Mesothelial cell of epicardium (in vitro differentiated cells): Measurements from ENCODE around the gene DUOX1. TPM values are rescaled to one million over a fixed set of nuclear protein-coding genes. Genes with fewer than 3 reads are reported as not detected.
A peak's percentile ranks its signal among the peaks of the same experiment; 100 is the strongest.

Experiments used
- DNase-seq, 2 experiments: peaks; one replicate each; pipeline ENCODE4 v3.0.0; 2021; ENCODE audit warnings: low spot score in 2 of 2; ENCODE audit not compliant: unreplicated experiment in 2 of 2
- H3K27ac Mint-ChIP-seq: 2 replicates; pipeline ENCODE4 v1.8.0; 2021; ENCODE audit warnings: mixed read lengths
- H3K27me3 Mint-ChIP-seq: 2 replicates; pipeline ENCODE4 v1.8.0; 2021; ENCODE audit warnings: low read depth, mixed read lengths
- H3K36me3 Mint-ChIP-seq: 2 replicates; pipeline ENCODE4 v1.8.0; 2021; ENCODE audit warnings: mixed read lengths
- H3K4me1 Mint-ChIP-seq: 2 replicates; pipeline ENCODE4 v1.8.0; 2021; ENCODE audit warnings: mixed read lengths
- H3K4me3 Mint-ChIP-seq: 2 replicates; pipeline ENCODE4 v1.8.0; 2021; ENCODE audit warnings: mild to moderate bottlenecking, moderate library complexity, mixed read lengths
- H3K9me3 Mint-ChIP-seq: 2 replicates; pipeline ENCODE4 v1.8.0; 2021; ENCODE audit warnings: mixed read lengths
- total RNA-seq: library from RNA; stranded (reverse); gene quantifications from 3 replicates; pipeline ENCODE4 v1.2.1, GENCODE V29; 2021
- TF ChIP-seq, protein P1 (sequence below): fragments of 200-600 bp; sonication (generic); IDR thresholded peaks from one replicate; pipeline ENCODE4 v1.5.0; 2021; ENCODE audit warnings: antibody characterized with exemption; ENCODE audit not compliant: unreplicated experiment

Gene DUOX1
- total RNA-seq, 1 donor from 2014 or later: 7.2 TPM

DNA sequence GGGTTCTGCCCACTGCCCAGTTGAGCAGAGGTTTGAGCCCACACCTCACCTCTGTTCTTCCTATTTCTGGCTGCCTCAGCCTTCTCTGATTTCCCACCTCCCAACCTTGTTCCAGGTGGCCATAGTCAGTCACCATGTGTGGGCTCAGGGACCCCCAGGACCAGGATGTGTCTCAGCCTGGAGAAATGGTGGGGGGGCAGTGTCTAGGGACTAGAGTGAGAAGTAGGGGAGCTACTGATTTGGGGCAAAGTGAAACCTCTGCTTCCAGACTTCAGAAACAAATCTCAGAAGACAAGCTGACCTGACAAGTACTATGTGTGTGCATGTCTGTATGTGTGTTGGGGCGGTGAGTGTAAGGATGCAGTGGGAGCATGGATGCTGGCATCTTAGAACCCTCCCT lies 35.1 kb downstream of the DUOX1 start:
- H3K27ac Mint-ChIP-seq: peak overlapping the region; percentile 82
- no peaks in the 10 kb centered on the region for H3K9me3 Mint-ChIP-seq
- H3K27me3 Mint-ChIP-seq: no peaks in the 10 kb centered on the region
- H3K4me3 Mint-ChIP-seq: peak overlapping the region; percentile 37
- no peaks in the 10 kb centered on the region for H3K36me3 Mint-ChIP-seq
- DNase-seq: no peak
- H3K4me1 Mint-ChIP-seq: peaks cover 37% of the 10 kb centered on the region
- TF ChIP-seq, protein P1, sequence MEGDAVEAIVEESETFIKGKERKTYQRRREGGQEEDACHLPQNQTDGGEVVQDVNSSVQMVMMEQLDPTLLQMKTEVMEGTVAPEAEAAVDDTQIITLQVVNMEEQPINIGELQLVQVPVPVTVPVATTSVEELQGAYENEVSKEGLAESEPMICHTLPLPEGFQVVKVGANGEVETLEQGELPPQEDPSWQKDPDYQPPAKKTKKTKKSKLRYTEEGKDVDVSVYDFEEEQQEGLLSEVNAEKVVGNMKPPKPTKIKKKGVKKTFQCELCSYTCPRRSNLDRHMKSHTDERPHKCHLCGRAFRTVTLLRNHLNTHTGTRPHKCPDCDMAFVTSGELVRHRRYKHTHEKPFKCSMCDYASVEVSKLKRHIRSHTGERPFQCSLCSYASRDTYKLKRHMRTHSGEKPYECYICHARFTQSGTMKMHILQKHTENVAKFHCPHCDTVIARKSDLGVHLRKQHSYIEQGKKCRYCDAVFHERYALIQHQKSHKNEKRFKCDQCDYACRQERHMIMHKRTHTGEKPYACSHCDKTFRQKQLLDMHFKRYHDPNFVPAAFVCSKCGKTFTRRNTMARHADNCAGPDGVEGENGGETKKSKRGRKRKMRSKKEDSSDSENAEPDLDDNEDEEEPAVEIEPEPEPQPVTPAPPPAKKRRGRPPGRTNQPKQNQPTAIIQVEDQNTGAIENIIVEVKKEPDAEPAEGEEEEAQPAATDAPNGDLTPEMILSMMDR: no peak

DNA sequence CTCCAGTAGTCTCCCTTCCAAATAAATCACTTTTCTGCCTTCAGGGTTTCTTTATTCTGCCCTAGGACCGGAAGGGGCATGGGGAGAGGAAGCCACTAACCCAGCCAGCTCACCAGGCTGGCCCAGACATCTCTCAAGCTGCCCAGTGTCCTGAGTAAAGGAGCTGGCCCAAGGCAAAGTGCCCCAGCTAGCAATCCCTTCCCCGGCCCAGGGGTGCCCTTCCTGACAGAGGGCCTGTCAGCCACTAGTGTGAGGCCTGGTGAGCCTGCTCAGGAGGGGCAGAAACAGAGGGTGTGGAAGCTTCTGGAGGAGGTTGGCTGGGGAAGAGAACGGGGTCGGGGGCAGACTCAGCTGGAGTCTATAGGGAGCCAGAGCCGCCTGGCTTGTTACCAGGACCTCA lies 35.7 kb downstream of the DUOX1 start:
- H3K27ac Mint-ChIP-seq: peak overlapping the region; percentile 82
- peak overlapping the region; percentile 44 for H3K4me3 Mint-ChIP-seq
- no peak for DNase-seq
- H3K36me3 Mint-ChIP-seq: no peaks in the 10 kb centered on the region
- no peaks in the 10 kb centered on the region for H3K27me3 Mint-ChIP-seq
- no peaks in the 10 kb centered on the region for H3K9me3 Mint-ChIP-seq
- peaks cover 37% of the 10 kb centered on the region for H3K4me1 Mint-ChIP-seq
- TF ChIP-seq, protein P1: no peak

DNA sequence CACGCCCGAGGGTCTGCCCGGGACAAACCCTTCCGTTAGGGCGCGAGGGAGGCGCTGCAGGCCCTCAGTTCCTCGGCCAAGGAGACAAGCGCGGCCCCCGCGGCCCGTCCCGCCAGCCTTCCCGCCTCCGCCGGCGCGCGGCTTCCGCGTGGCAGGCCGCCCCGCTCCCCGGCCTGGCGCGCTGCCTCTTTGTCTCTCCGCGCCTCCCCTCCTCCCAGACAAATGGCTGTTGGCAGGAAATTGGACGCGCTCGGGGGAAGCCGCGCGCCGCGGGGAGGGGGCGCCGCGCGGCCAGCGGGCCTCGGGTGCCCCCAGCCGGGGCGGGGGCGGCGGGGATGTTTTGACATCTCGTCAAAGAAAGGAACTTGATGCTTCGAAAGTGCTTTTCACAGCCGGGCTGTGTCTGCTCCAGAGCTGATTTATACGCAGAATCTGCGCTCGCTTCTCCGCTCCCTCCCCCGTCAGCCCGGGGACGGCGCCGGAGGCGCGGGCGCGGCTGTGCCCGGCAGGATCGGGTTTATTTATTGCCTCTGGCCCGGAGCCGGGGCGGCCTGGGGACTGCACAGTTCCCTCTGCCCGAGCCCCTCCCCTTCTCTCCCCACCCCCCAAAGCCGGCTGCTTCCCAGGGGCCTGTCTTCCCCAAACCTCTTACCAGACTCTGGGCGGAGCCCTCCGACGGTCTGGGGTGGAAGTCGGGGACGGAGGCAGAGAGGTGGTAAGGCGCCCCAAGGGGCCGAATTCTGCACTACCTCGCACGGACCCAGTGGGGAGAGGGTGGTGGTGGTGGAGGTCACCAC lies 37.2 kb downstream of the DUOX1 start:
- peaks cover 37% of the 10 kb centered on the region for H3K4me1 Mint-ChIP-seq

DNA sequence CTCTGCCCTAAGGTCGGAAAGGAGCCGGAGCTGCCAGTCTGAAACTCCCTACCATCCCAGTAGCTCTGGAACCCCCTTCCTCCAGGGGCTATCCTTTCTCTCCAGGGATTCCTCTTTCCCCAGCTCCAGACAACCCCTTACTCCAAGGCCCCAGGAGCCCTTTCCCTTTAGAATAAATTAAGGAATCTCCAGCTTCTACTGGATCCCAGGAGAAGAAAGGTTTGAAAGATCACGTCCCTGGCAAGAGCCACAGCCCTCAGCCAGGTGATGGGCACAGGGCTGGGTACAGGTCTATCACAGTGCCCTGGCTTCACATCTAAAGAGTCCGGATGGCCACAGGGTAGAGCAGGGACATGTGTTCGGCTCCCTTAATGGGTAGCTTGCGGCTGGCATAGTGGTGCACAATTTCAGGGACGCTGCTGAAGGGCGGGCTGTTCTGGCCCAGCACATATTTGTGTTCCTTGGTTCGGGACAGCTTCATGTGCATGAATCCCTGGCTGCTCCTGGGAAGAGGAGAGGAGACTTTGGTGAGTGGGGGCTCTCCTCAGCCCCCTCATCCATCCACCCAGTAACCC lies 37.9 kb downstream of the DUOX1 start:
- H3K27ac Mint-ChIP-seq: peak overlapping the region; percentile 91
- no peaks in the 10 kb centered on the region for H3K9me3 Mint-ChIP-seq
- no peaks in the 10 kb centered on the region for H3K36me3 Mint-ChIP-seq
- H3K4me3 Mint-ChIP-seq: peak overlapping the region; percentile 58
- DNase-seq: no peak
- peaks cover 34% of the 10 kb centered on the region for H3K4me1 Mint-ChIP-seq
- H3K27me3 Mint-ChIP-seq: no peaks in the 10 kb centered on the region
- TF ChIP-seq, protein P1: no peak

More for the DNA sequence above, 37.2 kb downstream of the DUOX1 start:
- Mint-ChIP-seq H3K9me3 (no peaks in the 10 kb centered on the region), H3K27ac (peak overlapping the region; percentile 91), H3K36me3 (no peaks in the 10 kb centered on the region), H3K27me3 (no peaks in the 10 kb centered on the region), H3K4me3 (peak overlapping the region; percentile 58)
- TF ChIP-seq, protein P1: peak; percentile 35
- DNase-seq: peak; percentile 77 to 87

DNA sequence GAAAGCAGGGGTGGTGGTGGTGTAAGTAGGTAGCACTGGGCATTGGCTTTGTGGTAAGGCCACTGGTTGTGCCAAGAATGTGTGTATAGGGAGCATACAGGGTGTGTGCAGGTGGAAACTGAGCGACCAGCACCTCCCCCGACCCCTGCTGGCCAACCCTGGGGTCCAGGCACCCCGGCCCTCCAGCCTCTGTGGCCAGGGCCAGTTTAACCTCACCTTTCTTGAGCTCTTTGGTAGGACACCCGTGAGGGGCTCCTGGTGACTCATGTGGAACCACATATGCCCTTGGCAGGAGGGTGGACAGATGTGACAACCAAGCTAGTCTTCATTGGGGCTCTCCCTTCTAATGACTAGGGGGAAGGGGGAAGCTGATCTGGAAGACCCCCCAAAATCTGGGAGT lies 38.5 kb downstream of the DUOX1 start:
- Mint-ChIP-seq H3K27me3 (no peaks in the 10 kb centered on the region), H3K4me1 (peaks cover 29% of the 10 kb centered on the region), H3K27ac (peak overlapping the region; percentile 91), H3K4me3 (no peak overlapping the region), H3K36me3 (no peaks in the 10 kb centered on the region), H3K9me3 (no peaks in the 10 kb centered on the region)
- TF ChIP-seq, protein P1: no peak
- no peak for DNase-seq
